Uterus (tissue), 2 donors: Measurements from ENCODE around the gene C2CD2L.
"Not testable (repeated sequence)": the region's sequence is repeated elsewhere in the genome, so short reads cannot be mapped to it uniquely, and the experiment has no call there.

Source experiments
- POLR2A ChIP-seq, 2 donors: fragments of 450-650 bp; IDR thresholded peaks; one replicate each; pipeline ENCODE4 v1.6.1; 2016; ENCODE audit warnings: antibody characterized with exemption in 2 of 2, mild to moderate bottlenecking in 1 of 2, moderate library complexity in 1 of 2
- TF ChIP-seq, protein P1 (sequence below), 4 experiments: fragments of 200-600 bp in 2 of 4; fragments of 450-650 bp in 2 of 4; sonication (generic) in 2 of 4; IDR thresholded peaks; one replicate each; pipeline ENCODE4 v1.5.1; 2016 to 2019; ENCODE audit warnings: antibody characterized with exemption in 4 of 4, mild to moderate bottlenecking in 2 of 4, moderate library complexity in 1 of 4

DNA sequence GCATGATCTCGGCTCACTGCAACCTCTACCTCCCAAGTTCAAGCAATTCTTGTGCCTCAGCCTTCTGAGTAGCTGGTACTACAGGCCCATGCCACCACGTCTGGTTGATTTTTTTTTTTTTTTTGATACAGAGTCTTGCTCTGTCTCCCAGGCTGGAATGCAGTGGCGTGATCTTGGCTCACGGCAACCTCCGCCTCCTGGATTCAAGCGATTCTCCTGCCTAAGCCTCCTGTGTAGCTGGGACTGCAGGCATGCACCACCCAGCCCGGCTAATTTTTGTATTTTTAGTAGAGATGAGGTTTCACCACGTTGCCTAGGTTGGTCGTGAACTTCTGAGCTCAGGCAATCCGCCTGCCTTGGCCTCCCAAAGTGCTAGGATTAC, 59.9 kb downstream of the C2CD2L start:
- TF ChIP-seq, protein P1, sequence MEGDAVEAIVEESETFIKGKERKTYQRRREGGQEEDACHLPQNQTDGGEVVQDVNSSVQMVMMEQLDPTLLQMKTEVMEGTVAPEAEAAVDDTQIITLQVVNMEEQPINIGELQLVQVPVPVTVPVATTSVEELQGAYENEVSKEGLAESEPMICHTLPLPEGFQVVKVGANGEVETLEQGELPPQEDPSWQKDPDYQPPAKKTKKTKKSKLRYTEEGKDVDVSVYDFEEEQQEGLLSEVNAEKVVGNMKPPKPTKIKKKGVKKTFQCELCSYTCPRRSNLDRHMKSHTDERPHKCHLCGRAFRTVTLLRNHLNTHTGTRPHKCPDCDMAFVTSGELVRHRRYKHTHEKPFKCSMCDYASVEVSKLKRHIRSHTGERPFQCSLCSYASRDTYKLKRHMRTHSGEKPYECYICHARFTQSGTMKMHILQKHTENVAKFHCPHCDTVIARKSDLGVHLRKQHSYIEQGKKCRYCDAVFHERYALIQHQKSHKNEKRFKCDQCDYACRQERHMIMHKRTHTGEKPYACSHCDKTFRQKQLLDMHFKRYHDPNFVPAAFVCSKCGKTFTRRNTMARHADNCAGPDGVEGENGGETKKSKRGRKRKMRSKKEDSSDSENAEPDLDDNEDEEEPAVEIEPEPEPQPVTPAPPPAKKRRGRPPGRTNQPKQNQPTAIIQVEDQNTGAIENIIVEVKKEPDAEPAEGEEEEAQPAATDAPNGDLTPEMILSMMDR (IDR thresholded peaks at IDR 0.05) = not testable (repeated sequence)
- TF ChIP-seq POLR2A (IDR thresholded peaks at IDR 0.05) = not testable (repeated sequence)
